SU-DHL-6 (cell line): ENCODE measurements around the gene SYT2.
"Not testable (repeated sequence)": the region's sequence is repeated elsewhere in the genome, so short reads cannot be mapped to it uniquely, and the experiment has no call there.

Source experiments
- H2AFZ ChIP-seq: fragments of 200-600 bp; sonication (generic); 2 replicates; pipeline ENCODE4 v1.6.1; 2014; ENCODE audit warnings: low read depth, mild to moderate bottlenecking, moderate library complexity, mixed read lengths, antibody characterized with exemption, low read length; ENCODE audit not compliant: severe bottlenecking
- H3F3A ChIP-seq: fragments of 200-600 bp; shearing (Covaris generic); 2 replicates; pipeline ENCODE4 v1.6.0; 2016; ENCODE audit warnings: antibody characterized with exemption, mild to moderate bottlenecking; ENCODE audit not compliant: insufficient read depth
- H3K27ac ChIP-seq: fragments of 200-600 bp; sonication (generic); 2 replicates; pipeline ENCODE4 v1.5.1; 2016; ENCODE audit warnings: low read depth, mild to moderate bottlenecking, low read length, moderate library complexity, mixed read lengths
- H3K27me3 ChIP-seq: fragments of 200-600 bp; sonication (generic), shearing (Covaris generic); 2 replicates; pipeline ENCODE4 v1.6.0; 2014; ENCODE audit warnings: mild to moderate bottlenecking, low read length
- H3K36me3 ChIP-seq: fragments of 200-600 bp; sonication (generic); 2 replicates; pipeline ENCODE4 v1.6.1; 2014; ENCODE audit warnings: mild to moderate bottlenecking, low read length, mixed read lengths
- H3K4me2 ChIP-seq: fragments of 300-600, 200-600 bp; shearing (Covaris generic), sonication (generic); 2 replicates; pipeline ENCODE4 v1.6.0; 2014; ENCODE audit warnings: low read length, low read depth, mild to moderate bottlenecking; ENCODE audit not compliant: poor library complexity, severe bottlenecking
- H3K4me3 ChIP-seq: fragments of 200-600 bp; sonication (generic); 2 replicates; pipeline ENCODE4 v1.5.1; 2014; ENCODE audit warnings: antibody characterized with exemption, low read length, mild to moderate bottlenecking, mixed read lengths; ENCODE audit not compliant: insufficient read depth, poor library complexity, severe bottlenecking
- H3K79me2 ChIP-seq: fragments of 200-600 bp; sonication (generic); 2 replicates; pipeline ENCODE4 v1.6.1; 2014; ENCODE audit warnings: mild to moderate bottlenecking, low read length, moderate library complexity; ENCODE audit not compliant: insufficient read depth
- H3K9ac ChIP-seq: fragments of 200-600 bp; sonication (generic); 2 replicates; pipeline ENCODE4 v1.7.0; 2014; ENCODE audit warnings: mild to moderate bottlenecking, low read length
- H3K9me2 ChIP-seq: fragments of 200-600 bp; sonication (generic); replicated peaks from 2 replicates; pipeline ENCODE4 v1.6.1; 2014; ENCODE audit warnings: low read length; ENCODE audit not compliant: insufficient read depth
- H3K9me3 ChIP-seq: fragments of 200-600 bp; sonication (generic); 2 replicates; pipeline ENCODE4 v1.6.1; 2014; ENCODE audit warnings: low read length, mixed read lengths; ENCODE audit not compliant: insufficient read depth
- H4K20me1 ChIP-seq: fragments of 200-600 bp; sonication (generic); 2 replicates; pipeline ENCODE4 v1.6.1; 2014; ENCODE audit warnings: low read depth, mild to moderate bottlenecking, antibody characterized with exemption, low read length, moderate library complexity, mixed read lengths
- CTCF ChIP-seq: fragments of 200-600 bp; sonication (generic); IDR thresholded peaks from one replicate; pipeline ENCODE4 v1.5.1; 2017; ENCODE audit warnings: antibody characterized with exemption, mild to moderate bottlenecking, low read length, moderate library complexity; ENCODE audit not compliant: insufficient read depth, poor library complexity, severe bottlenecking
- EZH2phosphoT487 ChIP-seq: fragments of 200-600 bp; sonication (generic), shearing (Covaris generic); conservative IDR thresholded peaks from 2 replicates; pipeline ENCODE4 v1.6.1; 2018; ENCODE audit warnings: mild to moderate bottlenecking, antibody characterized with exemption, low read length, moderate library complexity, mixed read lengths

Gene SYT2

DNA sequence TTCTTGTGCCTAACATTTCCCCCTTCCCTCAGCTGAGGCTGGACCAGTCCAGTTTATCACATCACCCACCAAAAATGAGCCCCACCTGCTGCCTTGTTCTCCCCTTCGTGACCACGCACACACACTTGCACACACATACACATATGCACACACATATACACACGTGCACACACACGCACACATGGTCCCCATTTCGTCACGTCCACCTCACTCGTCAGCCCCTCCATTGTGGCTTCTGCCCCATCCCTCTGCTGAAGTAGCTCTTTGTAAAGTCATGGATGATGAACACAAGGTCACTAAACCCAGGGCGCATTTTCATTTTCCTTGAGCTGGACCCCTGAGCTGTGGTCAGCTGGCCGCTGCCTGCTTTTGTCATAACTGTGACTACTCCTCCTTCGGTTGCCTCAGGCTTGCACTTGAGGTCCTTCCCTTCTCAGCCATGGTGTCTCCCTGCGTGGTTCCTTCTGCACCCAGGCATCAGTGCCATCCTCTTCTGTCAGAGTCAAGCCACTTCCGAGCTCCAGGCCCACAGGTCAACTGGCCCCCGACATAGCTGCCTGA lies 93.8 kb downstream of the SYT2 start:
- Histone ChIP-seq H3K27me3 (no peaks in the 10 kb centered on the region), H3K9me2 (no peaks in the 10 kb centered on the region), H3K27ac (no peak overlapping the region), H3K36me3 (no peaks in the 10 kb centered on the region), H3K4me2 (no peak overlapping the region), H3F3A (no peaks in the 10 kb centered on the region), H3K4me3 (no peak overlapping the region), H3K79me2 (no peaks in the 10 kb centered on the region), H3K9me3 (no peaks in the 10 kb centered on the region), H3K9ac (no peak overlapping the region), H4K20me1 (no peaks in the 10 kb centered on the region), H2AFZ (no peak overlapping the region)
- TF ChIP-seq EZH2phosphoT487: no peak
- no peak for TF ChIP-seq CTCF

GRCh38 chr1:202615501-202616354 lies 94.5 kb downstream of the SYT2 start:
- no peak overlapping the region for H2AFZ ChIP-seq
- no peaks in the 10 kb centered on the region for H3K36me3 ChIP-seq
- no peak overlapping the region for H3K27ac ChIP-seq
- no peaks in the 10 kb centered on the region for H3K9me3 ChIP-seq
- no peaks in the 10 kb centered on the region for H3K9me2 ChIP-seq
- H3K9ac ChIP-seq: no peak overlapping the region
- no peaks in the 10 kb centered on the region for H3K27me3 ChIP-seq
- TF ChIP-seq EZH2phosphoT487 (no peak), CTCF (no peak)
- H3K4me2 ChIP-seq: no peak overlapping the region
- H3K4me3 ChIP-seq: no peak overlapping the region
- no peaks in the 10 kb centered on the region for H3F3A ChIP-seq
- H4K20me1 ChIP-seq: no peaks in the 10 kb centered on the region
- no peaks in the 10 kb centered on the region for H3K79me2 ChIP-seq

GRCh38 chr1:202615208-202615500 lies 95.1 kb downstream of the SYT2 start:
- H4K20me1 ChIP-seq, H3K4me2 ChIP-seq, H3K27ac ChIP-seq, H3K36me3 ChIP-seq, H3K79me2 ChIP-seq, H3F3A ChIP-seq, H2AFZ ChIP-seq, H3K9ac ChIP-seq, H3K27me3 ChIP-seq, H3K9me2 ChIP-seq, H3K4me3 ChIP-seq, H3K9me3 ChIP-seq: not testable (repeated sequence)

GRCh38 chr1:202614363-202615207 lies 95.7 kb downstream of the SYT2 start:
- H3K79me2 ChIP-seq, H3K9me3 ChIP-seq, H3F3A ChIP-seq, H3K27me3 ChIP-seq, H3K9ac ChIP-seq, H3K36me3 ChIP-seq, H3K9me2 ChIP-seq, H3K27ac ChIP-seq, H2AFZ ChIP-seq, H3K4me3 ChIP-seq, H4K20me1 ChIP-seq, H3K4me2 ChIP-seq: not testable (repeated sequence)
